A549 (cell line): ENCODE measurements around the gene REN.

Experiments
- BCL3 ChIP-seq: fragments of >200 bp; sonication (Bioruptor Twin); formaldehyde crosslinking; IDR thresholded peaks from 3 replicates; pipeline ENCODE4 v1.6.1; 2016
- CEBPB ChIP-seq, 2 experiments: fragments of >200 bp in 1 of 2; sonication (Bioruptor Twin) in 1 of 2; formaldehyde crosslinking in 1 of 2; IDR thresholded peaks; 2 replicates each; pipeline ENCODE4 v1.6.1; 2012 to 2016
- CHD2 ChIP-seq: fragments of 150-350 bp; IDR thresholded peaks from 2 replicates; pipeline ENCODE4 v1.6.1; 2014; ENCODE audit warnings: low read length; ENCODE audit not compliant: partially characterized antibody
- CTCF ChIP-seq: fragments of >200 bp; sonication (Bioruptor Twin); formaldehyde crosslinking; IDR thresholded peaks from 3 replicates; pipeline ENCODE4 v1.5.1; 2016
- EP300 ChIP-seq, 2 experiments: fragments of >200 bp; sonication (Bioruptor Twin); formaldehyde crosslinking; IDR thresholded peaks; 2 replicates in 1 of 2; 3 replicates in 1 of 2; pipeline ENCODE4 v1.6.1; 2016 to 2017
- MAFK ChIP-seq: fragments of 450-650 bp; IDR thresholded peaks from 2 replicates; pipeline ENCODE4 v1.6.1; 2014; ENCODE audit not compliant: partially characterized antibody
- MYC ChIP-seq: IDR thresholded peaks from 2 replicates; pipeline ENCODE4 v1.6.1; 2012; ENCODE audit warnings: mild to moderate bottlenecking, inconsistent platforms, low read length, improper control_type of control experiment, borderline replicate concordance
- POLR2A ChIP-seq: IDR thresholded peaks from 2 replicates; pipeline ENCODE4 v1.6.1; 2012; ENCODE audit warnings: mild to moderate bottlenecking, low read length
- REST ChIP-seq: fragments of 200-600 bp; sonication (generic); IDR thresholded peaks from 2 replicates; pipeline ENCODE4 v1.6.1; 2016; ENCODE audit warnings: antibody characterized with exemption, mild to moderate bottlenecking, moderate library complexity

GRCh38 chr1:204192589-204193352, 26.6 kb upstream of the REN start:
- no peak for TF ChIP-seq EP300 (IDR thresholded peaks at IDR 0.05)
- no peak for TF ChIP-seq CTCF
- no peak for TF ChIP-seq BCL3
- TF ChIP-seq MYC: no peak
- no peak for TF ChIP-seq POLR2A
- TF ChIP-seq REST: no peak
- no peak for TF ChIP-seq MAFK
- TF ChIP-seq CEBPB (IDR thresholded peaks at IDR 0.05): no peak
- no peak for TF ChIP-seq CHD2
